Stimulated activated CD4-positive, alpha-beta T cell treated with anti-CD3 and anti-CD28 coated beads, Interleukin-2, amount 100 ng/mL, for 4 hours (primary cell): ENCODE measurements around the gene IGF1R.

ENCODE experiments used
- DNase-seq: peaks from one replicate; pipeline ENCODE4 v3.0.0-alpha.2; 2020; ENCODE audit warnings: low read depth

Gene IGF1R

GRCh38 chr15:98796685-98797357, 148.5 kb downstream of the IGF1R start:
- DNase-seq, result no peak

DNA sequence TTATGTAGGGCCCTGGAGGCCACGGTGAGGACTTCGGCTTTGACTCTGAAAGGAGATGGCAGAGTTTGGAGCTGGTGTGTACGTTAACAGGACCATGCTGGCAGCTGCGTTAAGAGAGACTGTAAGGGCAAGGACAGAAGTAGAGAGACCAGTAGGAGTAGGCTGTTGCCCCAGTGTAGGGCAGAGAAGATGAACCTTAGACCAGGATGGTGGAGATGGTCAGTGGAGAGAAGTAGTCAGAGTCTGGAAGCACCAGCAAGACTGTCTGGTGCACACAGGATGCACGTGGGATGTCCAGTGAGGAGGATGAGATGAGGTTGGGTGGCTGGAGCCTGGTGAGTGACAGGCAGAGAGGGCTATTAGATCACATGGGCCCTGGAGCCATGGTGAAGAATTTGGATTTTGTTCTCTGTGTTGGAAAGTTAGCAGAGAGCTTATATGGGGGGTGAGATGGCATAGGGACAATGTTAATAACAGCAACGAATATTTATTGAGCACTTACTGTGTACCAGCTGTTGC, 150.1 kb downstream of the IGF1R start:
- no peak for DNase-seq

DNA sequence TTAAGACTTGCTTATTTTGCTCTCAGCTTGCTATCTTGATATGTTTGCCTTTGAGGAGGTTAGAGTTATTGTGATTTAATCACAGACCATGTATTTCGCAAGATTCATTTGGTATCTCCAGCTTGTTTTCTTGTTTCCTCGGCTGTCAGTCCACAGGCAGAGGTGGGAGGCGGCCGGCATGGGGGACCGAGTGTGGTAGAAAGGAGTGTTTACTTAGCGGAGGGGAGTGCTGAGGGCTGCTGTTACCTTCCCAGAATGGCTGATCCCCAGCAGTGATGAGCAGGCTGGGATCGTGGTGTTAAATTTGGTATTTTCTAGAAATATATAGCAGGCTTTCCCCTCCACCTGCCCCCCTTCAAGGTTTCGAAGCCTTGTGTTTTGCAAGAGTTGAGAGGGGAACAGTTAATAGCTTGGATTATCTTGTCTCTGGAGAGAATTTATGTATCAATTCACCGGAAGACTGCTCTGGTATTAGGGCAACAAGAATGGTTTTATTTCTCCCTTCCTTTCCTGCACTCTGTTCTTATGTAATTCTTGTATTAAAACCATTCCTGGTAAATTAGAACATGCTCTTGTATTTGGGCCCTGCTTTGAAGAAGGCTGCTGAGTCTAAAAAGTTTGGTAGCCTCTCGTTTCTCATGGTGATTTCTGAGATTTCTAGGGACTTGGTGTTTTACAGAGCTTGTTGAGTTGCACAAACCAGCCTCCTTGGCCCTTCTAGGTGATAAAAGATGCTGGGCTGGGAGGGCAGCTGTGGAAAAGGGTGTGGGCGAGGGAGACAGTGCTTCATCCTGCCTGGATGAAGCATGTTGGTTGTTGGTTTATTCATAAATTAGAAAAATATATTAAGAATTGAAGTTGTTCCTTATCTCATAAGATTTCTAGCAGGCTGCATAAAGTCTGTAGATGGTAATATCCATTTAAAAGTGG, 151.4 kb downstream of the IGF1R start:
- DNase-seq, result no peak

DNA sequence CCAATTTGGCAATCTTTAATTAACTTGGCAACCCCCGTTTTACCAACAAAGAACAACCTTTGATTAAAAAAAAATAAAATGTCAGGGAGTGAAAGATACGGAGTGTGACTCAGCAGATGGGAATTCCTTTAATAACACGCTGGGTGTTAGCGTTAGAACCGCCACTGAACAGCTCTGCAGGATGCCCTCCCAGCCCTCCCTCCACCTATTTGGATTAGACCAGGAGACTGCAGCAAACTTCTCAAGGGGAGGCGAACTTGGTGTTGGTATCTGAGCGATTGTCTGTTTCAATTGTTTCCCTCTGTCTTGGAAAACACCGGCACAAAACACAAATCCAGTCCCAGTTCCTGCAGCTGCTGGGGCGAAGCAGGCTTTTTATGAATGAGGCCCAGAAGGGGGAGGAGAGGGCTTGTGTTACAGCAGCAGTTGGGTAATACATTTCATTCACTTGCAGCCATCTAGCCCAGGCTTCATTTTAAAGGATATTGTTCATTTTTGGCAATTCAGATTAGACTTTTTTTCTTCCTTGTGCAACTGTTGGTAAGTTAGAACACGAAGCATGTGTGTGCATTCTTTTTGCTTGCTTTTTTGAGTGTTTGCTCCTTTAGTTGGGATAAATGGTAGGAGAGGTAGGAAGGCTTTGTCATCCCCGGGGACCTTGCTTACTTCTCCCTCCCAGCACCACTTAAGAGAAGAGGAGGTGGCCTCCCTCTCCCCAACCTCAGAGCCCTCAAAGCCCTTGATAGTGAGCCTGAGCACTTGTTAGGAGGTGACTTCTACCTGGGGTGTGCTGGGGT, 152.3 kb downstream of the IGF1R start:
- DNase-seq, result no peak

DNA sequence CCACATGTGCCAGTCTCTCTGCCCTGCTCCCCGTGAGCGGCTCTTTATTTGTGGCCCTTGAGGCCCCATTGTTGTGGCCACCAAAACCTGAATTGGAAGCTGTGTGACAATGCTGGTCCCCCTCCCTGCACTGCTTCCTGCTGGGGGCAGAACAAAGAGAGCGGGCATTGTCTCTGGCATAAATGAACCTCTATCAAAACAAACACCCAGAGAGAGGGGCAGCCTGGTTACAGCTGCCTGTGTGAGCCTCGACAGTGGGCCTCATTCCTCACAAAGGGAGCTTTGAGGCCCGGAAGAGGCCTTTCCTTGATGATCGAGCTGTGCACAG, 152.9 kb downstream of the IGF1R start:
- no peak for DNase-seq

GRCh38 chr15:98802187-98802586, 153.8 kb downstream of the IGF1R start:
- no peak for DNase-seq

- no peak for DNase-seq
These were observed 155.1 kb downstream of the IGF1R start for GRCh38 chr15:98803228-98804056.

DNA sequence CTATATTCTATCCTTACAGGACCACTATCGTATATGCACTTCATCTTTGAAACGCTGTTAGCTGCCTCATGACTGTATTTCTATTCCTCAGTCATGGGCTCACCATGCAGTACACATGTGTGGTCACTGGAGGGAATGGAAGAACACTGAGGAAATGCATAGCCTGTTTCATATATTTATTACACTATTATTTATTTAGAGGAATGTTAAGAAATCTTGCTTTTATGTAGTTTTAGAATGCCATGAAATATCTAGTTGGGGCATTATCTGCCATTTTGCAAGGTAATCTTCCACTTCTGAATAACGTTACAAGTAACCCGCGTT, 155.7 kb downstream of the IGF1R start:
- no peak for DNase-seq

GRCh38 chr15:98805434-98806274, 157.3 kb downstream of the IGF1R start:
- DNase-seq, result no peak

DNA sequence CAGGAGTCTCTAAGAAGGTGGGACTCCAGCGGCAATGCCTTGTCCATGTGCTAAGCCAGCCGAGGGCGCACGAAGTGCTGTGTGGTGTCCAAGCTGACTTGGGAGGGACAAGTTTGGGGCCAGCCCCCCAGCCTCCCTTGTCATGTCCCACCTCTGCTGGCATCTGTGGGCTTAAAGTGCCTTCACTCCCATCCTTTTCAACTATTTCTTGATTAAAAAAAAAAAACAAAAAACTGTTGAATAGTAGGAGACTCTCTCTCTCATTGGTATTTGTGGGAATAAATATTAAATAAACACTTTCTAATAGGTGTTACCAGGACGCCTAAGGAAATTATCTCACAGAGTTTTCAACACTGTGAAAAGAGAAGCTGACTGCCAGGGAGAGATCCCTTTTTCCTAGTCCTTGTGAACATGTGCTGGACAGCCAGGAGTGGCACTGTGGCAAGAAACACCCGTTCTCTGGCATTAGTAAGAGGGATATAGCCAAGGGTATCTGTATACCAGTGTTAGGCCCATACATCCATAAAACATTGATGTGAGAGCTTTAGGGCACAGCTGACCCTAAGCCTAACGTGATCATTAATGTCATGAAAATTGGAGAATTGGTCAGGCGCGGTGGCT, 158.0 kb downstream of the IGF1R start:
- no peak for DNase-seq

DNA sequence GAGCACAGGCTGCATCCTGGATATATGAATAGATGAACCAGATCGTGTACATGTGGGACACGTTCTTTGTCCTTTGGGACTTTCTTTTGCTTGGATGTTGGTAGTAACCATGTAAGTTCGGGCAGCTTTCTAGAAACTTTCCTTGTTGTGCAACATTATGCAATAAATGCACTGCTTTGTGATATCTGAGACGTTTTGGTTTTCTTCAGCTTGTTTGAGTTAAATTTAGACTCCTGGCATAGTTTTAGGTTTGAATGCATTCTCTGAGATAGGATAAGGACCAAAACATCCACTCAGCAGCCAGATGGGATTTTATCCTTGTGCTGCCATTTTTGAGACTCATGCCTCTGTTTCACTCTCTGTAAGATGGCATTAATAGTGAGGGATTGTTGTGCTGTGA, 158.9 kb downstream of the IGF1R start:
- DNase-seq, result no peak

DNA sequence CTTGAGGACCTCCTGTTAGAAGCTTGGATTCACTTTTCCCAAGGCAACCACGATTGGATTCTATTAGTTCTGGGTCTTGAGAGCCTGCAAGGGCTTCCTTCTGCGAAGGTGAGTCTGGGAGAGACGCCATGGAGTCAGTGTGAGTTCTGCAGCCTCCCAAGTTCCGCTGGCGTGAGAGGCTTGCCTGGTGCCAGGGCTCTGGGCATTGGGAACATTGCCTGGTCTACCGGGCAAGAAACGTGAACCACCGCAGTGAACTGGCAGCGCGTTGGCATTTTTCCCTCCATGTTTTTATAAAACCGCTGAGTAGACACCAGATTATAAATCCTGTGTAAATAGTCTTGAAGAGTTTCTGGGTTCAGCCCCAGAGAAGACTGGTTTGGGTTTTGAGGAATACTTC, 160.9 kb downstream of the IGF1R start:
- no peak for DNase-seq

- no peak for DNase-seq
These were observed 164.5 kb downstream of the IGF1R start for GRCh38 chr15:98812716-98813446.

DNA sequence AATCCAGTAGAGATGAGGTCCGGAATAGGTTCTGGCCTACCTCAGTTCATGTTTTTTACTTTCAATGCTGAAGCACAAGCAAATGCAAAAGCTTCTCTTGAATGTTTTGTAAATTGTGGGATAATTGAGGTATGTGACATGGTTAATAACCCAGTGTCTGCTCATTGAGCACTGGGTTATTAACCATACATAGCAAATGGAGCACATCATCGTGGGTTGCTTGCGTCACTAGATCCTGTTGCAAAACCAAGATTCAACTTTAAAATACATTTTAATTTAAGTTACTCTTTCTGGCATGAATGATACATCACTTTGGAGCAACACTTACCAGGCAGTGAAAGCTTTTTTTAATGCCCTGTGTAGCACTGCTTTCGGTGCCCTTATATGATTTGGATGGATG, 165.6 kb downstream of the IGF1R start:
- no peak for DNase-seq

DNA sequence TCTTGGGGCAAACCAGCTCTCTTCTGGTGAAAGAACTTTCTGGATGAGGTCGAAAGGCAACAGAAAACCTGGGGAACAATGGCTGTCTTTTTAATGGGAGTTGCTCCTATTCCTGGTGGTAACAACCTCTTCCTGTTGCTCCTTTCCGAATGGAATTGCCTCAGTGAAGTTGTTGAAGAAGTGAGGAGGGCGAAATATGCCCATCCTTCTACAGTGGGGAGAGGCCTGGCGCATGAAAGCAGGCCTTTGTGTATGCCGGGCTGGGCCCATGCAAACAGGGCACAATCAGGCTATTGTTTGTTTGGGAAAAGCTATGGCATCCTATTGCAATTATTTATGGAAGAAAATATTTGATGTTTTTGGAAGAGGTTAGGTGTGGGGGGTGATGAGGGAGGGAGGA, 166.9 kb downstream of the IGF1R start:
- no peak for DNase-seq

GRCh38 chr15:98817745-98818144, 169.4 kb downstream of the IGF1R start:
- DNase-seq, result no peak

GRCh38 chr15:98823012-98823458, 174.7 kb downstream of the IGF1R start:
- no peak for DNase-seq

DNA sequence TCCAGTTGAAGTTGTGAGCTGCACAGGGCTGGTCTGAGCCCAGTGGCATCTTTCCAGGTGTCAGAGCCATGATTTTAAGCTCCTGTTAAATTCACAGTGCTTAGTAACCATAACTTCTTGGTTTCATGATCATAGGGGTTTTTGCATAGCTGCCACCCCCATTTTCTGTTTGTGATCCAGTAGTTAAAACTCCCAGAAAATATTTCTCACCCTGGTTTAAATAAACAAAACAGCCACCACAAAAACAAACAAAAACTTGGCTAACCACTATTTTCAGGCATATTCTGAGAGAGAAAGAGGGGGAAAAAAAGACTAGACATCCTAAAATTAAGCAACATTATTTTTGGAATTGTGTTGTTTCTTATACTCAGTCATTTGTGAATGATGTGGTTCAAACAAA, 175.3 kb downstream of the IGF1R start:
- DNase-seq, result no peak

- DNase-seq, result no peak
These were observed 176.3 kb downstream of the IGF1R start for GRCh38 chr15:98824595-98824994.

GRCh38 chr15:98826658-98827057, 178.3 kb downstream of the IGF1R start:
- DNase-seq, result no peak
